NK-92 treated with Interleukin-12 subunit alpha and Interleukin-12 subunit beta, amount 100 ng/mL, for 24 hours (cell line): ENCODE measurements around the gene HOXD11.

Experiments
- DNase-seq: peaks from one replicate; lab custom pipeline; 2025; lab: John Stamatoyannopoulos, UW

The HOXD11 gene

DNA sequence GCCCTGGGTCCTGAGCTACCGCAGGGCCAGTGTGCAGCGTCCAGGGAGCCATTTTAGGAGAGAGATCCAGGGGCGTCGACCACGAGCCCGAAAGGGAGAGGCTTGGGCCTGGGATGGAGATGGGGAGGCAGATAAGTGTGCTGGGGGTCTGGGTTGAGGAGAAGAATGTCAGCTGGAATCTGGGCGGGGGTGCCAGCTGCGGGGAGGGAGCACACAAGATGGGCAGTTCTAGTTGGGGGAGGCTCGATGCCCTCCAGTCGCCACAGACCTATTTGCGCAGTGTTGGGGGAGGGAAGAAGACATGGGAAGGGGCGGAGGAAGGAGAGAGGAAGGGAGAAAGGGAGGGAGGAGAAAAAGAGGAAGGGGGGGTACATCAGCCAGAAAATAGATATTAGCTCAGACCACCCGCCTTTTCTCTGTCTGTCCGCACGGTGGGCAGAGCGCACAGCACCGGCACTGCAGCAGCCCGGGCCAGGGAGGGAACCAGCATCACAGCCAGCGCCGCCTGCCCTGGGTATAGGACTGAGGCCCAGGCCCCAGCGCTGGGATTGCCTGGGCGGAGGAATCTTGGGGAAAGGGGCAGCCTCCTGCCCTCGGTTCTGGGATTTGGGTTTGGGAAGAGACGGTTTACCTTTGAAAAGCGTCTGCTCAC is 1.9 kb upstream of the HOXD11 start:
- DNase-seq: no peak

DNA sequence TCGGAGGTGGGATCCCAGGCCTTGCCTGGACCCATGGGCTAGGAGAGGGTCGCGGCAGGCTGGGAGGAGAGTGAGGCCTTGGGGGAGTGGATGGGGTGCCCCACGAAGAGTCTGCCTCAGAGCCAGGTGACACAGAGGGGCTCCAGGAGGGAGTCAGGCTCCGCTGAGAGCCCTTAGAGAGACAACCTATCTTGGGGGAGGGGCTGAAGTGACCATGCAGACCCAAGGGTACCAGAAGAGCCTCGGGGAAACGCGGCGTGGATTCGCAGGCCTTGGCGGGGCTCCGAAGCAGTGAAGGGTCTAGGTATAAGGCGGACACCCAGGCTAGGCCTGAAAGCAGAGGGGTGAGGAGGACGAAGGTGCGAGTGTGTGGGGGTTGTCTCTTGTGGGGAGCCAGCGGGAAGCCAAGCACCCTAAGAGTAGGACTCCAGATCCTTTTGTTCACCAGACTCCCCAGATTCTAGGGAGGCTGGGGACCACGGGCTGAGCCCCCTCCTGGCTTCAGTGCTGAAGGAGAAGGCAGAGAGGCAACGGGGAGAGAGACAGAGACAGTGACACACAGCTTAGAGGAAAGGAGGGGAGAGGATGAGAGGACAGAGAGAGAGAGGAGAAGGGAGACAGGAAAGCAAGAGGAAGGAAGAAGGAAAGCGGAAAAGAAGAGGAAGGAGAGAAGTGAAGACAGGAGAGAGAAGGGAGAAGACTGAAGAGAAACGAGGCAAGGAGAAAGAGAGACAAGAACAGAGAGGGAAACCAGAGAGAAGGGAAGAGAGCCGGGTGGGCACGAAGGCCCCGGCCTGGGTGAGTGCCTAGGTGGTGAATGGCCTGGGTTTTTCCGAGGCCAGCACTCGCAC is 1.1 kb upstream of the HOXD11 start:
- no peak for DNase-seq

DNA sequence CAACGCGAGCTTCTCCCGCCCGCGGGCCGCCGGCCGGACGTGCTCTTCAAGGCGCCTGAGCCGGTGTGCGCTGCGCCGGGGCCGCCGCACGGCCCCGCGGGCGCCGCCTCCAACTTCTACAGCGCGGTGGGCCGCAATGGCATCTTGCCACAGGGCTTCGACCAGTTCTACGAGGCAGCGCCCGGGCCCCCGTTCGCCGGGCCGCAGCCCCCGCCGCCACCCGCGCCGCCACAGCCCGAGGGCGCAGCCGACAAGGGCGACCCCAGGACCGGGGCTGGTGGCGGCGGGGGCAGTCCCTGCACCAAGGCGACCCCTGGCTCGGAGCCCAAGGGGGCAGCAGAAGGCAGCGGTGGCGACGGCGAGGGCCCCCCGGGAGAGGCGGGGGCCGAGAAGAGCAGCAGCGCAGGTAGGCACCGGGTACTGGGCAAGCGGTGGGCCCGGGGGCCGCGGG is 676 bp downstream of the HOXD11 start:
- DNase-seq: no peak

DNA sequence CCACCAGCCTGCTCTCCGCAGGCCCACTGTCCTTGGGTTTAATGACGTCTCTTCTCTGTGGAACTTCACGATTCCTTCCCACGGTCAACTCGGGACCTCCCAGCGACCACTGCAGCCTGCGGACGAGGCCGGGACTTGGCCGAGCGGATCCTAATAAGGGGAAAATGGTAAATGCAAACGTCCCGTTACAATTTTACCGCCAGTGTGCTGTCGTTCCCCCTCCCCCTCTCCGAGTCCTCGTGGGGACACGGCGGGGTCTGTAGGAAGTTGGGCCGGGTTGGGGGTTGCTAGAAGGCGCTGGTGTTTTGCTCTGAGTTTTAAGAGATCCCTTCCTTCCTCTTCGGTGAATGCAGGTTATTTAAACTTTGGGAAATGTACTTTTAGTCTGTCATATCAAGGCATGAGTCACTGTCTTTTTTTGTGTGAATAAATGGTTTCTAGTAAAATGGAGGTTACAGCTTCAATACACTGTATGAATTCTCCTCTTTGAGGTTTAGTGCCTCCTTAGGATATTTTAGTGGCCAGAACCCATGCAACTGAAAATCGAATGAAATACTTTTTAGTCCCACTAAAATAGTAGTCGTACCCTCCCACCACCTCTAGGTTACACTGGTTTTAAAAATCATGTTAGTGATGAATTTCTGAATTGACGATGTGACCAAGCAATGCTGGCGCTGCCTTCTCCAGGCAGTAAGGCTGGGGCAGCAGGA is 2.3 kb downstream of the HOXD11 start:
- DNase-seq: no peak

DNA sequence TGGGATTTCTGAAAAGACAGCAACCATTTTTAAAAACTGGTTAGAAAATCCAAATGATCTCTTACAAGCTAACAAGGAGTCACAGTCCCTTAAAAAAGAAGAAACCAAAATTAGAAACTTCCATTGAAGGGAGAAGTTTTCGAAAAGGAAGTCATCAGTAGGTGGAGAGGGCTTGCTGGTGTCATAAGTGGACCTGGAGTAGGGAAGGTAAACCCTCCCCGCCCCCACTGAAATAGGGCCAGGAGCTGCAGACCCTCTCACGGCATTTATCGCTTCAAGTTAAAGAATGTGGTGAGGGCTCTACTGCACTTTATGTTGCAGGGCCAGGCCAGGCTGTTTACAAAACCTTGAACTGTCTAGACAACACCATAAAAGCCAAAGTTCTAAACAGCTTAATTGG is 2.9 kb downstream of the HOXD11 start:
- DNase-seq: no peak

DNA sequence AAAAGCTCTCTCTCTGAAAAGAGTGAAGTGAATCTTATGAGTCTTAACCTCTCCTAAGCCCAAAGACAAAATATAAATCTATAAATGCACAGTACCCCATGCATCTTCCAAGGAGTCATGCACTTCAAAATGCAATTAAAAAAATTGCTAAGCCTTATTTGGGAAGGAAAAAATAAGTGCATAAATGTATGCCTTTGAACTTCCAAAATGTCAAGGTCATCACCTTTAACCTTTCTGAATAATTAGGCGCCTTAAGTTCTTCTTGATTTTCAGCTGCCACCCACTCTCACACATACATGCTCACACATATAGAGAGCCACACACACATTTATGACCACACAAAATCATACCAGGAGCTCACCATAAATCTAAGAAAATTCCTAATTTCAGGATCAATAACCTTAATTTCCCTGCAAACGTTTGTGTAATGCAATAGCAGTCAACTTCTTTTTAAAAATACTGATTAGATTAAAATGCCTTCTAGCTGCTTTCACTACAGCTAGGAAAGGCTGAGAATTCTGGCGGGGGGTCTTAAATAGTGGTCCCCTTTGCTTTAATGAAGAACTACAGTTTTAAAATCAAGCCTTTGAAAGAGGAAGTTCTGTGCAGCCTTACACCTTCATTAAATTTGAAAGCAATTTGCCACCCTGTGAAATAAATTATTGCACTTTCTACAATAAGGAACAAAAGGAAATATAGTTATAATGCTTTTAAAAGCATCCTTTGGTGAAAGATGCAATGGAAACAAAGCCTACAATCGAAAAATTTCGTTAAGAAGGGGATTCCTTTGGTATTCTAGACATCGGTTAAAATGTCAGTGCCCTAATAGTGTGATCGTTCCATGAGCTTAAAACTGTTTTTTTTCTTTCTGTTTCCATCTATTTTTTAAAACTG is 3.6 kb downstream of the HOXD11 start:
- DNase-seq: no peak

DNA sequence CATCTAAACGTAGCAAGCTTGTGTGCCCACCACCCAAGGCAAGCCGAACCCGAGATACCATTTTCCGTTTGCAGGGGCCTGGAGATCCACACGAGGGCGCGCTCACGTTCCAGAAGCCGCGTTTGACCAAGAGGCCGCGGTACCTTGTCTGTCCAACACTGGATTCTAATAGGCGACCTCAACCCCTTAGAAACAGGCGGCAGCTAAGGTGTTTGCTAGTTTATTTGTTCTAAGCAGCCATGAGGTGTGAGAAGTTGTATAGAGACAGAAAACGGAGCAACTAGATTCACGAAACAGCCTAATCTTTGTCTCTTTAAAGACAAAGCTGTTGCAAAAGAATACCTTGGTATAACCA is 4.2 kb downstream of the HOXD11 start:
- peak; percentile 19 for DNase-seq

DNA sequence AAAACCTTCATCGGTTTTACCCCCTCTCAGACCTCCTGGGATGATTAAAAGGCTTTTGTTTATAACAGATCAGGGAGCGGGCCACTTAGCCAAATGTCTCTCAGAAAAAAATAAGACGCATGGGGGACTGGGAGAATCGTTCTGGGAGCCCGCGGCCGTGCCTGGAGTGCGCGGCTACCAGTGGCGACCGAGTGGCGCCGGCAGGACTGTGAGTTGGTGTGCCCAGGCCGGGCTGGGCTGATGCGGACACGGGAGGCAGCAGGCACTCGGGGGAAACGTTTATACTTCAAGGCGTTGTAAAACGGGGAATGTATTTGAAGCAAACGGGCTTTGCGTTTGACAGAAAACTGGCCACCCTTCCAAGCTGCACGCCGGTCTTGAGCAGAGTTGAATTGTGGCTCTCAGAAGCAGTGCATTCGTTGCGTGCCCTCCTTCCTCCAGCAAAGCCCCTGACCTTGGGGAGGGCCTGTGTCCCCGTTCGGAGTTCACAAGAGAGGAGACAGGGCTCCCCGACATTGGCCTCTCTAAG is 4.8 kb downstream of the HOXD11 start:
- DNase-seq: no peak

DNA sequence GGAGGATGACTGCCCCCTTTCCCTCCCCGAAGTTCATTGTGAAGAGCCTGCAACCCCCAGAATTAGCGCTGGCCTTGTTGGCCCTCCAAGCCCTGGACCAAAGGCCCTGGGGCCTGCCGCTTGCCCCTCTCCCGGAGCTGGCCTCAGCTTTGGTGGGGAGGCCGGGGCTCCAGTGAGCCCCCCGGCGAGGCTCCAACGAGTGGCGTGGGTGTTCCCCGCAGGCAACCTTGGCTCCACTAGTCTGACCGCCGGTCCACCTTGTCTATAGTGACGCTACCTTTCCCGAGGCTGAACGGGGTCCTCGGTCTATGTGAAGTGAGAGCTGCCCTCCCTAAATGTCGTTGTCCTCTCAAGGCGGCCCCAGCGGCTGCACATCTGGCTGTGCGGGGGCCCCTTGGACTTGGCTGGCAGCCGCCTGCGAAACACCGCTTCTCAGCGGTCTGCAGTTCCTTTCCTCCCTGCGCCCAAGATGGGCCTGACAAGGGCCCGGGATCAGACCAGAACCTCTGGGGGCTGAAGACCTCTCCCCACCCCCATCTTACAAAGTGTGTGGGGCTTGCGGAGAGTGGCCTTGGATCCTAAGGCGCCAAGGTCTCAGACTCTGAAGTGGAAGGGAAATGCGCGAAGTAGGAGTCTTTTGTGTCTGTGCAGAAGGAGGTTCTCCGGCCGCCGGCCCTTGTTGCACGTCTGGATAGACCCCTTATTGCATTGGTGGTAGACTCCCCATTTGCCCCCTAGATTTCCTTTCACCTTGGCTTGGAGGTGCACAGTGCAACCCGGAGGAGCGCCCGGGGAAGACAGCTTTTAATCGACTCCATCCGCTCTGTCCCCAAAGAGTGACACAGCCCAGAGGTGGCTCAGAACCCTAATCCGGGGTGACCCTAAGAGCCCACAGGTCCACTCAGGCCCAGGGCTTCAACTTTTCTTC is 5.6 kb downstream of the HOXD11 start:
- no peak for DNase-seq

DNA sequence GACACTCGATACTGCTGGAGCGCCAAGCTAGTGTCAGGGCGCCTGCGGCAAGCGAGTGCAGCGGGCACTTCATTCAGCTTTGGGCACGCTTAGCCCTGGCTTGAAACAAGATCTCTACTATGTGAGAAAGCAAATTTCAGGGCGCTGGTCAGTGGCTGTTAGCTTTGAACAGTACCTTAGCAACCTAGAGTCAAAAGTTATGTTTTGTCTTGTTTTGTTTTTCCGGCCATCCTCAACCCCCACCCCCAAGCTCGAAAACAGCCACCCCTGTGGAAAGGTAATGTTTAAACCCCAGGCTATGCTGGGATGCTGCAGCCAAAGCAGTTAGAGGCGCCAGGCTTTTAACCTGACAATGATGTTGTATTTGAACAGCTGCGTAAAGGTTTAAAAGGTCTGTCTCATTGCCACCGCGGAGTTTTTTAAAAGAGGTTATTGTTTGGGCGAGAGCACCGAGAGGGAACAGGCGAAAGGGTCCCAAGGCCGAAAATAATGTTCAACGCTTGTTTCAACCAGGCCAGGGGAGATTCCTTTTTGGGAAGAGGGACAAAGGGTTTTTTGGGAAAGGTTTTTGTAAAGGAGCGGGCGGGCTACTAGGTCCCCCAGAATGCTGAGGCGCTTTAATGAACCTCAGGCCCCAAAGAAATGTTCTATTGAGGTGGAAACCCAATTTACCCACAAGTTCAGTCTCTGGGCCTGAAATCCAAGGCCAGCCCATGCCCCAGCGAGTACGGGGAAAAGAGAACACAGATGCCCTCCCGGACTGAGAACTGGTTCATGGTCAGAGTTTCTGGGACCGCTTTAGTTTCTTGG is 7.2 kb downstream of the HOXD11 start:
- DNase-seq: no peak

DNA sequence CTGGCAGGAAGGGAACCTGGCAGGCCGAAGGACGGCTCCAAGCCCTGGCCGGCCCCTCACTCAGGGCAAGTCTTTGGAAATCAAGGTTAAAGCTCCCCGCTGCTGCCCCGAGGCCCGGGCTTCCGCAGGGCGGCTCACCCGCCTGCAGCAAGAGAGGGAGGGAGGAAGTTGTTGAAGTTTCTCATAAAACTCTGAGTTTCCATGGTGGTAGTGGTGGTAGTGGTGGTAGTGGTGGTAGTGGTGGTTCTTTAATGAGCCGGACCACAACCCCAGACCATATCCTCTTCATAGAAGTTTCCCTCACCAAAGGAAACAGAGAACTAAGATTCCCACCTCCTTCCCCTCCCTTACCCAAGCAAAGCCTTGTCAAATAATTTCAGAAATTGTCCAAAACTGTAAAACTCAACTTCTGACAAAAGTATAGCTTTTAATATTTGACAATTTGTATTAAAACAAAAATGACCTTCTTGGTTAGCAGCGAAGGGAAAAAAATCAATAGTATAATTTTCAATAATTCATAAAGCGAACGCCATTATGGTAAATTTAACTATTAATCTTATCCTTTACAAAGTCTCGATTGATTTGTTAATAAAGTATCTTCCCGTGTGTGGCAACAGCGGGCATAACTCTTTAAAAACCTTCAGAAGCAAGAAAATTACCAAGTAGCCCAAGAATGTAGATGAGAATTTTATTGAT is 8.0 kb downstream of the HOXD11 start:
- DNase-seq: no peak

DNA sequence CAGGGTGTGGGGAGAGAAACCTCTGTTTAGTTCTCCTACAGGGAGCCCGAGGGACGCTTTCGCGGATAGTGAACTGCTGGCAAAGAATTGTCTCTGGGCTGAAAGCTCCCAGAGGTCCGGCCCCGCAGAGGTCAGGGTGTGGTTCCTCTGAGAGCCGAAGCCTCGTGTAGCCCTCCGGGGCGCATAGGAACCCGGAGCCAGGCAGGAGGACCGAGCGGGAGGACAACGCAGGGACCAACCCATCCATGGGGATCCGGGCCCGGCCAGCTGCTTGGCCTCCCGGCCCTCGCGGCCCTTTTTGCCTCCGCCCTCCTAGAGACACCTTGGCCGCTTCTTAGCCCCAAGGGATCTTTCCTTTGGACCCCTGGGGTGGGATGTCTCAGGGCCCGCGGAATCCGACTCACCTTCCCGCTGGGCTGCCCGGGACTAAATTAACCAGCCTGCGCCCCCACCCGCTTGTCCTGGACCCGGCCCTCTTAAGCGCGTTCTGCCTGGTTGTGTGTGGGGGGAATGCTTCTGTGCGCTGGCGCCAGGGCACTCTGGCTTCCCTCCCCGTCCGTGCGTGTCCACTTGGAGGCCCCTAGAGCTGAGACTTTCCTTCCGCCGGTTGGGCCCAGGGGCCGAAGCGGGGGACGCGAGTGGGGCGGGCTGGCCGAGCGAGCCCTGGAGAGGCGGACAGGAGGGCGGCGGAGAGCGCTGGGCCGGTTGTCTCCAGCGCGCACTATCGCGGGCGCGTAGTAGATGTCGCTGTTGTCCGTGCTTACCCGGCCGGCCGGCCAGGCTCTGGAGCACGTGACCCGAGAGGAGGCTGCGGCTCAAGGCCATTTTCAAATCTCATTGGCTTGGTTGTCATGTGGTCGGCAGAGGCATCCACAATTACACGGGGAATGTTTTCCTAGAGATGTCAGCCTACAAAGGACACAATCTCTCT is 9.1 kb downstream of the HOXD11 start, which contains the start of gene HOXD10:
Gene HOXD10 (plus strand): TSS at position 896 of the 931 bp plus-strand sequence. CDS start 56 bp downstream, outside the sequence.
- no peak for DNase-seq

DNA sequence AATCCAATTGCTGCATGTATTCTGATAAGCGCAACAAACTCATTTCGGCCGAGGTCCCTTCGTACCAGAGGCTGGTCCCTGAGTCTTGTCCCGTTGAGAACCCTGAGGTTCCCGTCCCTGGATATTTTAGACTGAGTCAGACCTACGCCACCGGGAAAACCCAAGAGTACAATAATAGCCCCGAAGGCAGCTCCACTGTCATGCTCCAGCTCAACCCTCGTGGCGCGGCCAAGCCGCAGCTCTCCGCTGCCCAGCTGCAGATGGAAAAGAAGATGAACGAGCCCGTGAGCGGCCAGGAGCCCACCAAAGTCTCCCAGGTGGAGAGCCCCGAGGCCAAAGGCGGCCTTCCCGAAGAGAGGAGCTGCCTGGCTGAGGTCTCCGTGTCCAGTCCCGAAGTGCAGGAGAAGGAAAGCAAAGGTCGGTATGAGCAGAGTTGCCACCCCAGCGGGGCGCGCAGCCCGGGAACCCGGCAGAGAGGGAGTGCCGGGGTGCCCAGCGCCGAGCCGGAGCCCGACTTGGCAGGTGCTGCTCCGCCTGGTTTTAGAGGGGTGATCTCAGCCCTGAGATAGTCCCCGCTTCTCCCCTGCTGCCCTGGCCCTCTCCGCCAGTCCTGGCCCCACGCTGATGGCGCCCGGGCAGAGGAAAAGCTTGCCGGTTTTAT is 10.2 kb downstream of the HOXD11 start:
- no peak for DNase-seq

DNA sequence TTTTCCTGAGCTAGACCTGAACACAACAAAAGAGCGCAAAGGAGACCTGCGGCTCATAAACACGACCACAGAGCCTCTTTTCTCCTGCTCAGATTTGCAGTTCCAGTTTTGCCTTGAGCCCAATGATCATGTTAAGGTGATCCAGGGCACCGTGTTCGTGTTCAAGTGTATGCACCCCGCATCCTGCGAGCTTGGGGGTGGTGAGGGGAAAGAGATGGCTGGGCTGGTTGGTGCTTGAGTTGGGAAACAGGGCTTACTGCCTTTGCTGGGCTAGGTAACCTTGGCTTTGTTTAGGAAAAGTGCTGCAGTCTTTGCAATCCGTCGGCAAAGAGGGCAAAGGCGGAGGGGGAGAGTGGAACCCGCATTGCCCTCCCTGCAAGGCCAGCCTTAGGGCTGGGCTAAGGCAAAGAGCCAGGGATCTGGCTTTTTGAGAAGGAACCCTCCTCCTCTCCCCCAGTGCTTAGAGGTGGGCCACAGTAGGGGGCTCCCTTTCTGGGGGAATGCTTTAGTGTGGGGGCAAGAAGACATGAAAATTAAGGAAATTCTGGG is 10.8 kb downstream of the HOXD11 start:
- no peak for DNase-seq

DNA sequence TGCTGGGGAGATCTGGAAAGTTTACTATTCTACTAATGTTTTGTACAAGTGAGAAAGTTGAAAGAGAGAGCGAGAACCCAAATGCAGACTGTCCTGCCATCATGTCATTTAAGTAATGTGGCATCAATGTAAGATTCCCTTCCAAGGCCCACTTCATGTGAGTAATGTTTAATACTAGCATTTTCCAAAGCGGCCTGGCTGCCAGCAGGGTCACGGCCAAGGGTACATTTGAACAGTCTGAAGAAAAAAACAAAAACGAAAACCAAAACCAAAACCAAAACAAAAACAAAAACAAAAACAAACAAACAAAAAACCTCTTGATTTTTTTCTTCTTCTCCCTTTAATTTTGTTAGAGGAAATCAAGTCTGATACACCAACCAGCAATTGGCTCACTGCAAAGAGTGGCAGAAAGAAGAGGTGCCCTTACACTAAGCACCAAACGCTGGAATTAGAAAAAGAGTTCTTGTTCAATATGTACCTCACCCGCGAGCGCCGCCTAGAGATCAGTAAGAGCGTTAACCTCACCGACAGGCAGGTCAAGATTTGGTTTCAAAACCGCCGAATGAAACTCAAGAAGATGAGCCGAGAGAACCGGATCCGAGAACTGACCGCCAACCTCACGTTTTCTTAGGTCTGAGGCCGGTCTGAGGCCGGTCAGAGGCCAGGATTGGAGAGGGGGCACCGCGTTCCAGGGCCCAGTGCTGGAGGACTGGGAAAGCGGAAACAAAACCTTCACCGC is 11.7 kb downstream of the HOXD11 start:
- DNase-seq: no peak
